ES-I3 (cell line): ENCODE measurements around the gene TRIM26.
"Not testable (repeated sequence)": the region's sequence is repeated elsewhere in the genome, so short reads cannot be mapped to it uniquely, and the experiment has no call there.

ENCODE experiments used
- H3K36me3 ChIP-seq: 2 replicates; pipeline ENCODE4 v1.6.1; 2013; ENCODE audit warnings: mild to moderate bottlenecking, low read length, control low read depth, moderate library complexity; ENCODE audit not compliant: insufficient read depth
- H3K4me1 ChIP-seq: 2 replicates; pipeline ENCODE4 v1.6.1; 2013; ENCODE audit warnings: mild to moderate bottlenecking, control low read depth, low read length; ENCODE audit not compliant: insufficient read depth
- H3K9ac ChIP-seq: 2 replicates; pipeline ENCODE4 v1.6.1; 2013; ENCODE audit warnings: low read depth, mild to moderate bottlenecking, low read length, moderate library complexity
- H3K9me3 ChIP-seq: 2 replicates; pipeline ENCODE4 v1.6.1; 2013; ENCODE audit warnings: mild to moderate bottlenecking, low read length, moderate library complexity; ENCODE audit not compliant: control insufficient read depth, insufficient read depth

TRIM26 gene

DNA sequence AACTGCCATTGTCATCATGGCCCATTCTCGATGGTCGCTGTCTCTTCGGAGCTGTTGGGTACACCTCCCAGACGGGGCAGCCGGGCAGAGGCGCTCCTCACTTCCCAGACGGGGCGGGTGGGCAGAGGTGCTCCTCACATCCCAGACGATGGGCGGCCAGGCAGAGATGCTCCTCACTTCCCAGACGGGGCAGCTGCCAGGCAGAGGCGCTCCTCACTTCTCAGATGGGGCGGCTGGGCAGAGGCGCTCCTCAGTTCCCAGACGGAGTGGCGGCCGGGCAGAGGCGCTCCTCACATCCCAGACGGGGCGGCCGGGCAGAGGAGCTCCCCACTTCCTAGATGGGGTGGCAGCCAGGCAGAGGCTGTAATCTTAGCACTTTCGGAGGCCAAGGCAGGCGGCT lies 8.8 kb upstream of the TRIM26 start:
- not testable (repeated sequence) for H3K9ac ChIP-seq, H3K36me3 ChIP-seq, H3K4me1 ChIP-seq
- H3K9me3 ChIP-seq = 0 out of 2 replicates have a peak, but pooled peaks cover 10% of the 10 kb centered on the region

DNA sequence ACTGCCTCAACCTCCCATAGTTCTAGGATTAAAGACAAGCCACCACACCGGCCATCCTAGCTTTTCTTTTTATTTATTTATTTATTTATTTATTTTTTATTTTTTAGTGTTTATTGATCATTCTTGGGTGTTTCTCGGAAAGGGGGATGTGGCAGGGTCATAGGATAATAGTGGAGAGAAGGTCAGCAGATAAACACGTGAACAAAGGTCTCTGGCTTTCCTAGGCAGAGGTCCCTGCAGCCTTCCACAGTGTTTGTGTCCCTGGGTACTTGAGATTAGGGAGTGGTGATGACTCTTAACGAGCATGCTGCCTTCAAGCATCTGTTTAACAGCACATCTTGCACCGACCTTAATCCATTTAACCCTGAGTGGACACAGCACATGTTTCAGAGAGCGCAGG lies 8.2 kb upstream of the TRIM26 start:
- not testable (repeated sequence) for H3K4me1 ChIP-seq, H3K36me3 ChIP-seq, H3K9ac ChIP-seq
- H3K9me3 ChIP-seq = 0 out of 2 replicates have a peak, but pooled peaks cover 10% of the 10 kb centered on the region

DNA sequence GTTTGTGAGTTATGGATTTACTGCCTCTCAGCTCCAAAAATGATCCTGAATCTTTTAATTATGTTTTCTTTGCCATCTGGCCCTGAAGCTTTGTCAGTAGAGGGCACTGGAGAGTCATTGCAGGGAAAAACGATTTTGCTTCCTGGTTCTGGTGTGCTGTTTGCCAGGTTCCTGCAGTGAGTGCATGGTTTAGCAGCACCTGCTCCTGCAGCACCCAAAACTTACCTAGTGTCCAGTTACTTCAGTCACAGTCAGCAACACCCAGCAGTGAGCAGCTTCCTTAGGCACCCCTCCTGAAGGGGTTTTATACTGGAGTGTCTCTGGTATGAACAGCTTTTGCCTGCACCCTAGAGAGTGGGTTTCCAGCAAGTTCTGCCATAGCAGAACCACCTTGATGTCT lies 6.0 kb upstream of the TRIM26 start:
- no peaks in the 10 kb centered on the region for H3K36me3 ChIP-seq
- H3K4me1 ChIP-seq = no peaks in the 10 kb centered on the region
- 0 out of 2 replicates have a peak, but pooled peaks cover 10% of the 10 kb centered on the region for H3K9me3 ChIP-seq
- H3K9ac ChIP-seq = no peak overlapping the region

DNA sequence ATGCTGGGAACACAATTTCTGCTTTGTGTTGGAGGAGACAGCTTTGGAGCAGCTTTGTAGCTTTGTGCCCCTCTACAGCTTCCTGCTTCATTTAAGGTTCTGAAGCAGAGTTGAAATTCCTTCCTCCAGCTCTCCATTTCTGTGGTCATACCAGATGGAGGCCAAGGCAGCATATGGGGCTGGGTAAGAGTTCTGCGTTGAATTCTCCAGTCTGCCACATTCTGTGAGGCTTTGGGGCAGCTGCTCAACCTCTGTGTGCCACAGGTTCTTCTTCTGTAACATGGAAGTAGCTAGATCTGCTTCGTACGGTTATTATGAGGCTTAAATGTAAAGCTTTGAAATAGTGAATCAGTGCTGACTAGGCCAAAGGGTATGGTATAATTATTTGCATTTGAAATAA lies 2.9 kb upstream of the TRIM26 start:
- Histone ChIP-seq H3K4me1 (peaks cover 8% of the 10 kb centered on the region; the same call in 1 of the 2 replicates), H3K9ac (no peak overlapping the region), H3K9me3 (no peaks in the 10 kb centered on the region), H3K36me3 (no peaks in the 10 kb centered on the region)

DNA sequence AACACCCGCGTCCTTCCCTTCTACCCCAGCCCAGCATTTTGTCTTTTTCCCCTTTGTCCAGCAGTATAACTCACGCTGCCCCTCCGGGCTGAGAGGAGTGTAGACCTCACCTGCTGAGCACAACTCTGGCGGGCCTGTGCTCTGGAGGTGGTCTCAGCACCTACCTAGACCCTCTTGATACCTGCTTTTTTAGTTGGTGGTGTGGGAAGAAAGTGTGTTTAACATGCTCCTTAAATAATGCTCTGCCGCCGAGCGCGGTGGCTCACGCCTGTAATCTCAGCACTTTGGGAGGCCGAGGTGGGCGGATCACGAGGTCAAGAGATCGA lies 1.4 kb upstream of the TRIM26 start:
- Histone ChIP-seq H3K9me3 (no peaks in the 10 kb centered on the region), H3K4me1 (peaks cover 8% of the 10 kb centered on the region; the same call in 1 of the 2 replicates), H3K9ac (peak overlapping the region; percentile 79; the same call in 1 of the 2 replicates), H3K36me3 (no peaks in the 10 kb centered on the region)

DNA sequence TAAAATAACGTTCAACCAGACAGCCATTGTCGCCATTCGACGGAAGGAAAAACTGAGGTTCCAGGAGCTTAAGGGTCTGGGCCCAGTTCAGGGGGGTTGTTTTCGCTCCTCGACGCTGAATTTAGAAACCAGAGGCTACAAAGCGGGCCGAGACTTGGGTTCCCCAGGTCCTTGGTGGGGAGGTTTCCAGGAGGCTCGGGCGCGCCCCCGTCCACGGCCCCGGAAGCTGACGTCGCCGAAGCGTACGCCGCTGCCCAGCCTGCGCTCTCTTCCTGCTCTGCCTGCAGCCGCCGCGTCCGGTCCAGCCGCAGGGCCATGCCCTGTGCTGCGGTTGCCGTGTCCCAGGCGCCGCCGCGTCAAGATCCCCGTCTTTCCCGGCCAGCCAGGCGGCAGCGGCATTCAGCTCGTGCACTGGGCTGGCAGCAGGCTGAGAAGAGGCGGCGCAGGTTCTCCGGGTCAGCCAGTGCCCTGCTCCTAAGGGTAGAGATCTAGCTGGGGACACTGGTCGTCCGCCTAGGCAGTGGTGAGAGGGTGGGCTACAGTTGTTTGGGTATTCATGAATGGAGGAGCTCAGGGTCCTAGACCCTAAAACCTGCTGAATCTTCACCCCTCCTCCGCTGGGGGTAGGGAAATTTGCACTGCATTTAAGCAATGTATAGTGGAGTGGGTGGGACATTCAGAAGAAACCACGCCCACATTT lies 901 bp upstream of the TRIM26 start:
- peaks cover 8% of the 10 kb centered on the region; the same call in 1 of the 2 replicates for H3K4me1 ChIP-seq

DNA sequence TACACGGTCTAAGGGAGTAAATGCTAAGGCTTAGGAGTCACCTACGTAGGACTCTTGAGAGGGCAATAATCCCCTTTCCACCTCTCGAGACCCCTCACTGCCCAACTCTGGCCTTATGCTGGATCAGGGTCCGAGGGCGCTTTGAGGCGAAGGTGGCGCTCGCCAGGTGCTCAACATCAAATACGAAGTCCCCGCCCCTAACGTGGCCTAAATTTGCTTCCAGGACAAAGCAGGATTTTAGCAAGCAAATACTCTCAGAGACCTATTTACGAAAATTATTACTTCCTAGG lies 406 bp upstream of the TRIM26 start:
- Histone ChIP-seq H3K36me3 (no peaks in the 10 kb centered on the region), H3K9me3 (no peaks in the 10 kb centered on the region), H3K9ac (peak overlapping the region; percentile 79), H3K4me1 (peaks cover 8% of the 10 kb centered on the region; the same call in 1 of the 2 replicates)

More for the DNA sequence above, 901 bp upstream of the TRIM26 start:
- Histone ChIP-seq H3K36me3 (no peaks in the 10 kb centered on the region), H3K9ac (peak overlapping the region; percentile 79), H3K9me3 (no peaks in the 10 kb centered on the region)

DNA sequence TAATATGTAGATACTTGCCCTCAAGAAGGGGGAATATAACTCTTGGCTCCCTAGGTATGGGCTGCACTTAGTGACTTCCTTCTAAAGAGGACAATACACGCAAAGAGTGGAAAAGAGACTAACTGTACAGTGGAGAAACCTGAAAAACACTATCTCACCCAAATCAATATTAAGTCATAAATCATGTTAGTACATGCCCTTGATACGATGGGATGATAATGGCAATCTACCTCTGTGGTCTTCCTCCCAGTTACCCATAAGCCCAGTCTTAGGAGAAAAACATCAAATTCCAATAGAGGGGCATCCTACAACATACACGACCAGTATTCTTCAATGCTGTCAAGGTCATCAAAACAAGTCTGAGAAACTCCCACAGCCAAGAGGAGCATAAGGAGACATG lies 1.3 kb downstream of the TRIM26 start:
- Histone ChIP-seq H3K36me3 (no peaks in the 10 kb centered on the region), H3K9me3 (no peaks in the 10 kb centered on the region), H3K4me1 (peaks cover 25% of the 10 kb centered on the region), H3K9ac (peak overlapping the region; percentile 81; the same call in 1 of the 2 replicates)

DNA sequence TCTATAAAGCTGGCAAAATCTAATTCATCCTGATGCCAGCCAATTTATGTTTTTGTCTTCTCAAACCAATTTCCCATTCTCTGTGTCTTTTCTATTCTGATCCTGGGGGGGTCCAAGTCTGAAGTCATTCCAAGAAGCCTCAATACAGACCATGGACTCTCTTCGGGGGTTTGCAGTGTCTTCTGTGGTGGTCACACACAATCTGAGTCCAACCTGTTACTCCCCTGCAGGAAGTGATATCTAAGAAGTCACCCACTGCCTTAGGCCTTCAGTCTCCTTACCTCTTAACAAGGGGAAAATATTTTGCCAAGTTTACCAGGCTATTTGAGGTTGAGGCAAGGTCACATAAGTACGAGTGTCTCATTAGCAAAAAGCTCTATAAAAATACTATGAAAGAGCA lies 1.9 kb downstream of the TRIM26 start:
- no peaks in the 10 kb centered on the region for H3K9me3 ChIP-seq
- H3K4me1 ChIP-seq = peaks cover 29% of the 10 kb centered on the region
- no peak overlapping the region for H3K9ac ChIP-seq
- no peaks in the 10 kb centered on the region for H3K36me3 ChIP-seq

DNA sequence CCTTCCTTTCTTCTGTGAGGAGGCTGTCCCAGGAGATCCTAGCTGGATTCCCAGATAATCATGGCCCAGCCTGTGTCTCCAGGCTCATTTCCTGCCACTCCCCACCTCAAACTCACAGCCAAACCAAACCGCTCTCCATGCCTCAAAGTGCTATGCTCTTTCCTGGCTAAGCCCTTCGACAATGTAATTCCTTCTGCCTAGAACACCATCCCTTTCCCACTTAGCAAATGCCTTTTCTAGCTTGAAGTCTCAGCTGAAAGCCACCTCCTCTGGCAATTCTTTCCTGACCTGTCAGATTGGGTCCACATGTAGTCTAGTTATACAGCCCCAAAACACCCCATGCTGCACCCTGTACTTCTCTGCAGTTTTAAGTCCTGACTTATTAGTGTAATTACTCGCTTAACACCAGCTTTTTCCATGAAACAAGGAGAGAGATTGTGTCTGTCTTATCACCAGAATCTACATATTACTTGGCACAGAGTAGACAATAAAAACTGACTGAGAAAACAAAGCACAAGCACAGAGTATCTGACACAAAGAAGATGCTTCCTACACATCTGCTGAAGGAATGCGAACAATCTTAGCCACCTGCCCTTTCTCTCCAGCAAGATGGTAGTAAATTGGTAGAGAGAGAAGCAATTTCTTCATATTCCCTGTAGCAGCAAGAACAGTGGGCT lies 5.4 kb downstream of the TRIM26 start:
- H3K9me3 ChIP-seq = no peaks in the 10 kb centered on the region
- no peaks in the 10 kb centered on the region for H3K36me3 ChIP-seq
- peaks cover 39% of the 10 kb centered on the region for H3K4me1 ChIP-seq
- H3K9ac ChIP-seq = no peak overlapping the region

DNA sequence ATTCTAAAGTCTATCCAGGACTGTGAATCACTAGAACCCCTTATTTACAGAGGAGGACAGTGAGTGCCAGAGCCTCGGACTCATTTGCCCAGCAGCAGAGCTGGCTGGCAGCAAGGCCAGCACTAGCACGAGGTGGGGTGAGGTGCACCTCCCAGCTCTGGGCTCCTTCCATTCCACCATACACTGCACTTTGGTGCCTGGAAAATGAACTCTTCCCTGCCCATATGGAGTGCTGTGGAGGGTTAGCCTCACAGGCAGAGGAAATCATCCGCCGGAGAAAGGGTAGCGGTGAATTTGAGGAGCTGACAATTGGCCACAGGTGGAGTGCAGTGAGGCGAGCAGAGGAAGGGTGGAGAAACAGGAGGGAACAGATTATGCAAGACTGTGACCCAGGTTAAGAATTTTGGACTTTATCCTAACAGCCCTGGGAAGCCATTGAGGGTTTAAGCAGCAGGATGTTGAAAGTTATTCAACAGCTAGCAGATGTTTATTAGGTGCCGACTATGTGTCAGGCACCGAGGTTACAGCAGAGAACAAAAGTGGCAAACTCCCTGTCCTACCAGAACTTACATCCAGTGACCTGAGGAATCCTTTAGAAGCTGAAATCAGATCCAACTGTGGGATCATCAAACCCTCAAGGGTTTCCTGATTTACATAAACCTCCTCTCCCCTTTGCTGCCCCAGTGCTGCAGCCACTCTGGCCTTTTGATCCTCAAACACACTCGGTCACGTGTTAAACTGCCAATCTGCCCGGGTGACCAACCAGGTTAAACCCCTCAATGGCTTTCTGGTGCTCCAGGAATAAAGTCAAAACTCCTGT lies 6.2 kb downstream of the TRIM26 start:
- Histone ChIP-seq H3K9ac (no peak overlapping the region), H3K4me1 (peaks cover 44% of the 10 kb centered on the region), H3K9me3 (no peaks in the 10 kb centered on the region), H3K36me3 (no peaks in the 10 kb centered on the region)

DNA sequence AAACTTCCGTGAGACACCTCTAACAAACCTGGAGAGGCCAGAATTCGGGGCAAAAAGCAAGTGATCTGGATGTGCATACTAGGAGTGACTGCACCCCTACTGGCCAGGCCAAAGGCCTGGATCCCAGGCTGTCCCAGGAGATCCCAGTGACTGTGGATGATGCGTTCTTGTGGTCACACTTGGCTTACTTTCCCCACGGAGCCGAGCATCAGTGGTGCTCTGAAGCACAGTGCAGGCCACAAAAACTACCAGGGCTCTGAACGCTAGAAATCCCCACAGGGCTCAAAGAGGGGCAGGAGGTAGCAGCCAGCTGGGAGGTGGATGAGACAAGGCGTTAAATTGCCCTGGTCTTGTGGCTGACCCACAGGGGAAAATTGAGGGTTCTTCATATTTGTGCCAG lies 7.1 kb downstream of the TRIM26 start:
- H3K36me3 ChIP-seq = no peaks in the 10 kb centered on the region
- H3K4me1 ChIP-seq = peaks cover 41% of the 10 kb centered on the region
- no peaks in the 10 kb centered on the region for H3K9me3 ChIP-seq
- no peak overlapping the region for H3K9ac ChIP-seq

DNA sequence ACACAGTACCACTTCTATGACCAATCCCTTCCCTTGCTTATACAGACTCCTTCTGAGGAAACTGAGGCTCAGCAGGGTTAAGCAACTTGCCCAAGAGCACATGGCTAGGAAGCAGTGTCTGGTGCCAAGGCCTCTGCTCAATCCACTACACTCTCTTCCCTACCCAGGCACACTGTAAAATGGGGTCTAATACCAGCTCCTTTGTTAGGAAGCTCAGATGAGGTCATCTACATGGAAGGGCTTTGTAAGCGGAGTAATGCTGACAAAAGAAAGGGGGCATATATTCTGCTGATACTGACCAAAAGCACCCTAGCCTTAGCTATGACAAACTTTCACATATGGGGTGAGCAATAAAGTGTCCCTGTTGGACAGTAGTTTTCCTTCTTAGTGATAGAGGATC lies 9.1 kb downstream of the TRIM26 start:
- H3K9ac ChIP-seq = no peak overlapping the region
- H3K36me3 ChIP-seq = peaks cover 3% of the 10 kb centered on the region; the same call in 1 of the 2 replicates
- H3K9me3 ChIP-seq = no peaks in the 10 kb centered on the region
- peaks cover 48% of the 10 kb centered on the region for H3K4me1 ChIP-seq

DNA sequence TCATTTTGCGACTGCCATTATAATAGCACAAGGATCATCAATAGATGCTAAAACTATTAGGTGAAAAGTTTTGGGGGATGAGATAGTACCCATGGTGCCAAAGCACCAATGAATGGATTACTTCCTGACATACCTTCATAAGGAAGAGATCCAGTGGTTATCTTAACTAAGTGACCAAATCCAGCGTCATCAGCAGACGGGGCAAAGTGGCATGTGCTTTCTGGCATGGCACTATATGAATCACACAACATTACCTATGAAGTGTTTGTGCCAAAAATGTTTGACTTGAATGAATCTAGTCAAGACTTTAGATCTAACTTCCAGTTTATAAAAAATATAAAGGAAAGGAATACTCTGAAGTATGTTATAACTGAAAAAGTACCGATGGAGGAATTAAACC lies 10.8 kb downstream of the TRIM26 start:
- no peaks in the 10 kb centered on the region for H3K9me3 ChIP-seq
- peaks cover 36% of the 10 kb centered on the region for H3K4me1 ChIP-seq
- H3K9ac ChIP-seq = no peak overlapping the region
- H3K36me3 ChIP-seq = peaks cover 5% of the 10 kb centered on the region; the same call in 1 of the 2 replicates
